Measurements from ENCODE around the gene RRAS2. TPM values are rescaled to one million over a fixed set of nuclear protein-coding genes. Genes with fewer than 3 reads are reported as not detected.
A peak's percentile ranks its signal among the peaks of the same experiment; 100 is the strongest.
"Not testable (repeated sequence)": the region's sequence is repeated elsewhere in the genome, so short reads cannot be mapped to it uniquely, and the experiment has no call there.

The RRAS2 gene
- total RNA-seq, 1 experiment from 2014 or later = 42.2 TPM

DNA sequence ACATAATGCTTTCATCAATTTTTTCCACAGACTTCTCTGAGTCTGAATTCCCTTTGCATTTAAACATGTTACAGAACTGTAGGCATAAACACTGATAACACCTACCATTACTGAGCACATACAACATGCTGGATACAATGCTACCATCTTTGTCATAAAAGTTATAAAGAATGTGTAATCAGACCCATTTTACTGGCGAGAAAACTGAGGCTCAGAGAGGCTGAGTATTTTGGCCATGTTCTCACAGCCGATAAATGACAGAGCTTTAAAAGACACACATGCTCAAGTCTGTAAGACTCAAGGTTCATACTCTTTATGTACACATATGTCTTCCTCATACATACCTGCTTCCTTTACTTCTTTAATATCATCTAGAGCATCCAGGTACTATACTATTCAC is 2.6 kb downstream of the RRAS2 start:
- CTCF ChIA-PET = no interaction called here
- Histone ChIP-seq H3K4me2 (peak overlapping the region; percentile 97), H3K79me2 (ENCODE audit: low read depth) (peaks cover 68% of the 10 kb centered on the region), H3K36me3 (ENCODE audit: low read depth) (no peaks in the 10 kb centered on the region), H3K27ac (no peak overlapping the region), H3F3A (ENCODE audit: insufficient read depth, low read depth) (0 out of 2 replicates have a peak, but pooled peaks cover under 1% of the 10 kb centered on the region), H3K4me1 (replicated peaks; ENCODE audit: insufficient read depth) (peaks cover 10% of the 10 kb centered on the region), H3K27me3 (ENCODE audit: insufficient read depth, low read depth) (no peaks in the 10 kb centered on the region), H3K9me2 (ENCODE audit: insufficient read depth) (no peaks in the 10 kb centered on the region), H3K9me3 (ENCODE audit: insufficient read depth, low read depth) (no peaks in the 10 kb centered on the region), H4K20me1 (ENCODE audit: insufficient read depth) (peaks cover 19% of the 10 kb centered on the region), H3K4me3 (peak overlapping the region; percentile 67; the same call in 1 of the 2 replicates), H2AFZ (no peak overlapping the region)
- intact Hi-C loops (cut with micrococcal nuclease; ENCODE audit: unreplicated experiment) = loop anchor here (5.0 kb wide), 2 partner anchors 54 to 101 kb away; no protein-coding TSS in a partner anchor
- no peak for DNase-seq
- no TSS peak for BruUV-seq (replicated peaks)
- POLR2A ChIA-PET (ENCODE audit: unreplicated experiment) = no interaction called here
- TF ChIP-seq EZH2 (IDR thresholded peaks at IDR 0.05; ENCODE audit: low read depth) = no peak
- TF ChIP-seq, protein P1, sequence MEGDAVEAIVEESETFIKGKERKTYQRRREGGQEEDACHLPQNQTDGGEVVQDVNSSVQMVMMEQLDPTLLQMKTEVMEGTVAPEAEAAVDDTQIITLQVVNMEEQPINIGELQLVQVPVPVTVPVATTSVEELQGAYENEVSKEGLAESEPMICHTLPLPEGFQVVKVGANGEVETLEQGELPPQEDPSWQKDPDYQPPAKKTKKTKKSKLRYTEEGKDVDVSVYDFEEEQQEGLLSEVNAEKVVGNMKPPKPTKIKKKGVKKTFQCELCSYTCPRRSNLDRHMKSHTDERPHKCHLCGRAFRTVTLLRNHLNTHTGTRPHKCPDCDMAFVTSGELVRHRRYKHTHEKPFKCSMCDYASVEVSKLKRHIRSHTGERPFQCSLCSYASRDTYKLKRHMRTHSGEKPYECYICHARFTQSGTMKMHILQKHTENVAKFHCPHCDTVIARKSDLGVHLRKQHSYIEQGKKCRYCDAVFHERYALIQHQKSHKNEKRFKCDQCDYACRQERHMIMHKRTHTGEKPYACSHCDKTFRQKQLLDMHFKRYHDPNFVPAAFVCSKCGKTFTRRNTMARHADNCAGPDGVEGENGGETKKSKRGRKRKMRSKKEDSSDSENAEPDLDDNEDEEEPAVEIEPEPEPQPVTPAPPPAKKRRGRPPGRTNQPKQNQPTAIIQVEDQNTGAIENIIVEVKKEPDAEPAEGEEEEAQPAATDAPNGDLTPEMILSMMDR (conservative IDR thresholded peaks at IDR 0.05) = no peak

DNA sequence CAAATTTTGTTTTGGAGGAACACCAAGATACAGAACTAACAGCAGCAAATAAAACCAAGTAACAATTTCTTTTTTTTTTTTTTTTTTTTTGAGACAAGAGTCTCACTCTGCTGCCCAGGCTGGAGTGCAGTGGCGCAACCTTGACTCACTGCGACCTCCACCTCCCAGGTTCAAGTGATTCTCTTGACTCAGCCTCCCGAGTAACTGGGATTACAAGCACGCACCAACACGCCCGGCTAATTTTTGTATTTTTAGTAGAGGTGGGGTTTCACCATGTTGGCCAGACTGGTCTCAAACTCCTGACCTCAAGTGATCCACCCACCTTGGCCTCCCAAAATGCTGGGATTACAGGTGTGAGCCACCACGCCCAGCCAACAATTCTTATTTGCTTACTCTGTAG is 4.4 kb downstream of the RRAS2 start:
- BruUV-seq (replicated peaks); DNase-seq; H3F3A ChIP-seq (ENCODE audit: insufficient read depth, low read depth); H2AFZ ChIP-seq; H3K4me2 ChIP-seq; H3K27ac ChIP-seq; H3K36me3 ChIP-seq (ENCODE audit: low read depth); H3K27me3 ChIP-seq (ENCODE audit: insufficient read depth, low read depth); H3K9me3 ChIP-seq (ENCODE audit: insufficient read depth, low read depth); H3K9me2 ChIP-seq (ENCODE audit: insufficient read depth); H3K4me3 ChIP-seq; H3K4me1 ChIP-seq (replicated peaks; ENCODE audit: insufficient read depth); CTCF ChIA-PET: not testable (repeated sequence)
- POLR2A ChIA-PET (ENCODE audit: unreplicated experiment) = interaction anchor here (0.7 kb wide), 1 partner anchor 54 kb away, joined by 6 read pairs; no protein-coding TSS in a partner anchor
- intact Hi-C loops (cut with micrococcal nuclease; ENCODE audit: unreplicated experiment) = loop anchor here (5.0 kb wide), 2 partner anchors 52 to 103 kb away; no protein-coding TSS in a partner anchor
- Histone ChIP-seq H4K20me1 (ENCODE audit: insufficient read depth) (peaks cover 19% of the 10 kb centered on the region), H3K79me2 (ENCODE audit: low read depth) (peaks cover 86% of the 10 kb centered on the region)

DNA sequence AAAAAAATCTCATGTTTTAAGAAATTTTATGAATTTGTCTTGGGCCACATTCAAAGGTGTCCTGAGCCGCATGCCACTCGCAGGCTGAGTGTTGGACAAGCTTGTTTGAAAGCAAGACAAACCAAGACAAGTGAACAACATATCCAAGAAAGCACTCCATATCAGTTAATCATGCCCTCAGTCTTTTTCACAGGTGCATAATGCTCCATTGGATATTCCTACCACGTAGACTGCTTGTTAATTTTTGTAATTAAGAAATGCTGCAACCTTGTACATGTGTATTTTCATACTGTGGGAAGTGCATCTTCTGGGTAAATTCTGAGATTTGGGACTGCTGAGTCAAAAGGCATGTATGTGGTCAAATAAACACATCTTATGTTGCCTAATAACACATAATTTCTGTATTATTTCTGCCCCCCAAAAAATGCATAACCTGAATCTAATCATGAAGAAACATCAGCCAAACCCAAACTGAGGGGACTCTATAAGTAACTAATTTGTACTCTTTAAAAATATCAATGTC is 8.2 kb downstream of the RRAS2 start:
- H3K9me2 ChIP-seq (ENCODE audit: insufficient read depth) = no peaks in the 10 kb centered on the region
- H3K4me2 ChIP-seq = no peak overlapping the region
- no TSS peak for BruUV-seq (replicated peaks)
- no peak overlapping the region for H3K4me3 ChIP-seq
- H3K79me2 ChIP-seq (ENCODE audit: low read depth) = peaks cover 94% of the 10 kb centered on the region
- TF ChIP-seq, protein P1 (conservative IDR thresholded peaks at IDR 0.05) = no peak
- no peak for TF ChIP-seq EZH2 (IDR thresholded peaks at IDR 0.05; ENCODE audit: low read depth)
- H3K27me3 ChIP-seq (ENCODE audit: insufficient read depth, low read depth) = no peaks in the 10 kb centered on the region
- H3K27ac ChIP-seq = no peak overlapping the region
- H4K20me1 ChIP-seq (ENCODE audit: insufficient read depth) = peaks cover 2% of the 10 kb centered on the region; the same call in 1 of the 2 replicates
- CTCF ChIA-PET = no interaction called here
- intact Hi-C loops (cut with micrococcal nuclease; ENCODE audit: unreplicated experiment) = no loop called here
- no peak for DNase-seq
- H3K4me1 ChIP-seq (replicated peaks; ENCODE audit: insufficient read depth) = no peaks in the 10 kb centered on the region
- H3K36me3 ChIP-seq (ENCODE audit: low read depth) = peaks cover 12% of the 10 kb centered on the region; the same call in 1 of the 2 replicates
- H3K9me3 ChIP-seq (ENCODE audit: insufficient read depth, low read depth) = no peaks in the 10 kb centered on the region
- no peaks in the 10 kb centered on the region for H3F3A ChIP-seq (ENCODE audit: insufficient read depth, low read depth)
- no peak overlapping the region for H2AFZ ChIP-seq
- POLR2A ChIA-PET (ENCODE audit: unreplicated experiment) = no interaction called here

DNA sequence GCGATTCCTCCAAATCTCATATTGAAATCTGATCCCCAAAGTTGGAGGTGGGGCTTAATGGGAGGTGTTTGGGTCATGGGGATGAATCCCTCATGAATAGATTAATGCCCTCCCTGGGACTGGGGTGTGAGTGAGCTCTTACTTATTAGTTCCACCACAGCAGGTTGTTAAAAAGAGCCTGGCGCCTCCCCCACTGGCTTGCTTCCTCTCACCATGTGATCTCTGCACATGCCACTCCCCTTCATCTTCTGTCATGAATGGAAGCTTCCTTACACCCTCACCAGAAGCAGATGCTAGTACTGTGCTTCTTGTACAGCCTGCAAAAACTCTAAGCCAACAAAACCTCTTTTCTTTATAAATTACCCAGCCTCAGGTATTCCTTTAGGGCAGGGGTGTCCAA is 8.8 kb downstream of the RRAS2 start:
- Histone ChIP-seq H3K4me3 (no peak overlapping the region), H2AFZ (no peak overlapping the region), H4K20me1 (ENCODE audit: insufficient read depth) (no peaks in the 10 kb centered on the region; the same call in 1 of the 2 replicates), H3K9me2 (ENCODE audit: insufficient read depth) (no peaks in the 10 kb centered on the region), H3K27me3 (ENCODE audit: insufficient read depth, low read depth) (no peaks in the 10 kb centered on the region), H3K79me2 (ENCODE audit: low read depth) (peaks cover 94% of the 10 kb centered on the region), H3K27ac (no peak overlapping the region), H3K4me2 (no peak overlapping the region), H3K4me1 (replicated peaks; ENCODE audit: insufficient read depth) (no peaks in the 10 kb centered on the region), H3K36me3 (ENCODE audit: low read depth) (peaks cover 14% of the 10 kb centered on the region; the same call in 1 of the 2 replicates), H3K9me3 (ENCODE audit: insufficient read depth, low read depth) (no peaks in the 10 kb centered on the region), H3F3A (ENCODE audit: insufficient read depth, low read depth) (no peaks in the 10 kb centered on the region)
- BruUV-seq (replicated peaks) = no TSS peak
- DNase-seq = no peak
- POLR2A ChIA-PET (ENCODE audit: unreplicated experiment) = no interaction called here
- CTCF ChIA-PET = no interaction called here
- no peak for TF ChIP-seq EZH2 (IDR thresholded peaks at IDR 0.05; ENCODE audit: low read depth)
- intact Hi-C loops (cut with micrococcal nuclease; ENCODE audit: unreplicated experiment) = no loop called here
